K562 (cell line): ENCODE measurements around the gene DNAJC15. TPM values are rescaled to one million over a fixed set of nuclear protein-coding genes. Genes with fewer than 3 reads are reported as not detected.

ENCODE experiments used
- ATAC-seq: fragments of 200-7000 bp; cut with Tn5 transposase; 3 replicates; pipeline ENCODE4 v1.9.1; 2020; ENCODE audit warnings: moderate library complexity
- BruUV-seq: library from RNA; stranded (reverse); fragments of 400-500 nt; replicated peaks from 2 replicates; lab custom pipeline; 2021; lab: Mats Ljungman, UMichigan
- CTCF ChIA-PET: fragments of 300-600 bp; formaldehyde crosslinking; extraction: SDS; loops from one replicate; lab custom pipeline; 2021; ENCODE audit warnings: low intra/inter-chr PET ratio; lab: Yijun Ruan, JAX
- POLR2A ChIA-PET: fragments of 300-600, 350-650 bp; sonication (Branson Sonifier 250); formaldehyde crosslinking; extraction: SDS; loops from one replicate; lab custom pipeline; 2021; ENCODE audit warnings: antibody characterized with exemption, inconsistent platforms; lab: Yijun Ruan, JAX
- DNase-seq, 4 experiments: peaks; one replicate each; pipeline versions ENCODE4 v3.0.0 to v3.0.0-alpha.2; 2011 to 2018; ENCODE audit warnings: low spot score in 3 of 4, mixed read lengths in 3 of 4; ENCODE audit errors: extremely low read depth in 1 of 4
- FAIRE-seq: peaks from 2 replicates; lab custom pipeline; 2011; peaks lifted over from hg19 to GRCh38; lab: Jason Lieb, UNC
- H2AFZ ChIP-seq: 2 replicates; pipeline ENCODE4 v1.6.0; 2011; ENCODE audit warnings: low read depth, low read length, control low read depth, inconsistent platforms
- H3K27ac ChIP-seq: fragments of 200-600 bp; 3 replicates; pipeline ENCODE4 v1.8.0; 2011; ENCODE audit warnings: low read depth, mild to moderate bottlenecking, control low read depth, inconsistent platforms, low read length, moderate library complexity, mixed read lengths; ENCODE audit errors: extremely low read depth
- H3K27me3 ChIP-seq, 2 experiments: fragments of 300-600 bp in 1 of 2; 2 replicates in 1 of 2; 3 replicates in 1 of 2; pipeline versions ENCODE4 v1.6.0 to v1.8.0; 2011; ENCODE audit warnings: inconsistent platforms in 2 of 2, low read length in 2 of 2, mild to moderate bottlenecking in 1 of 2, mixed read lengths in 1 of 2, moderate library complexity in 1 of 2; ENCODE audit not compliant: control insufficient read depth in 2 of 2, insufficient read depth in 2 of 2
- H3K36me3 ChIP-seq: fragments of 300-600 bp; 3 replicates; pipeline ENCODE4 v1.8.0; 2011; ENCODE audit warnings: mild to moderate bottlenecking, low read length, inconsistent platforms; ENCODE audit not compliant: control insufficient read depth, insufficient read depth
- H3K4me1 ChIP-seq, 2 experiments: fragments of 200-600 bp in 1 of 2; replicated peaks in 1 of 2; 2 replicates in 1 of 2; 3 replicates in 1 of 2; pipeline versions ENCODE4 v1.5.1 to v1.8.0; 2011; ENCODE audit warnings: inconsistent platforms in 2 of 2, low read length in 2 of 2, mild to moderate bottlenecking in 1 of 2, mixed read lengths in 1 of 2, moderate library complexity in 1 of 2; ENCODE audit not compliant: control insufficient read depth in 2 of 2, insufficient read depth in 2 of 2
- H3K4me2 ChIP-seq: 2 replicates; pipeline ENCODE4 v1.6.1; 2011; ENCODE audit warnings: low read length, control low read depth, inconsistent platforms, mixed read lengths; ENCODE audit not compliant: insufficient read depth
- H3K4me3 ChIP-seq: fragments of 200-600 bp; sonication (generic), shearing (Covaris generic); 2 replicates; pipeline ENCODE4 v1.5.1; 2016; ENCODE audit warnings: control low read depth, inconsistent platforms
- H3K79me2 ChIP-seq: fragments of 200-600 bp; 3 replicates; pipeline ENCODE4 v1.8.0; 2011; ENCODE audit warnings: low read length, inconsistent platforms; ENCODE audit not compliant: control insufficient read depth, insufficient read depth
- H3K9ac ChIP-seq, 2 experiments: 2 replicates each; pipeline versions ENCODE4 v1.6.0 to v1.6.1; 2011; ENCODE audit warnings: low read depth in 2 of 2, low read length in 2 of 2, control low read depth in 1 of 2, inconsistent platforms in 1 of 2, mild to moderate bottlenecking in 1 of 2, mixed read lengths in 1 of 2; ENCODE audit not compliant: insufficient read depth in 1 of 2
- H3K9me1 ChIP-seq: one replicate; pipeline ENCODE4 v1.6.0; 2011; ENCODE audit warnings: inconsistent platforms, mild to moderate bottlenecking, low read length, moderate library complexity; ENCODE audit not compliant: control insufficient read depth, insufficient read depth
- H3K9me3 ChIP-seq: replicated peaks from 2 replicates; pipeline ENCODE4 v1.5.1; 2011; ENCODE audit warnings: low read depth, low read length, inconsistent platforms; ENCODE audit not compliant: control insufficient read depth, insufficient read depth
- H4K20me1 ChIP-seq: replicated peaks from 2 replicates; pipeline ENCODE4 v1.6.1; 2011; ENCODE audit warnings: low read length, inconsistent platforms, mixed read lengths; ENCODE audit not compliant: control insufficient read depth, insufficient read depth
- HNRNPK ChIP-seq: fragments of 200-400 bp; formaldehyde crosslinking; IDR thresholded peaks from one replicate; pipeline ENCODE4 v1.6.1; 2018; ENCODE audit warnings: mild to moderate bottlenecking, low read depth, low read length; ENCODE audit not compliant: poor library complexity, severe bottlenecking
- JUN ChIP-seq, 2 experiments: sonication (generic) in 1 of 2; formaldehyde crosslinking in 1 of 2; IDR thresholded peaks; 2 replicates each; pipeline versions ENCODE4 v1.6.1 to v1.8.0; 2012 to 2022; ENCODE audit warnings: borderline replicate concordance in 2 of 2, mild to moderate bottlenecking in 2 of 2, improper control_type of control experiment in 1 of 2, low read depth in 1 of 2, low read length in 1 of 2, missing genetic modification reagents in 1 of 2
- ZFP36 ChIP-seq: fragments of 150-350 bp; IDR thresholded peaks from 2 replicates; pipeline ENCODE4 v1.6.1; 2018; ENCODE audit warnings: low read length, low read depth; ENCODE audit not compliant: partially characterized antibody
- WGBS: fragments of 100-300 bp; shearing (Covaris generic); methylation state at CpG from one replicate; pipeline ENCODE4 v1.1.6; 2016; ENCODE audit warnings: low coverage, mixed read lengths; ENCODE audit not compliant: insufficient coverage; ENCODE audit errors: missing lambda C conversion rate; 5-methylcytosine and 5-hydroxymethylcytosine counted together
- in situ Hi-C: fragments of 300-500 bp; cut with MboI; formaldehyde crosslinking; loops from 4 replicates; pipeline ENCODE4 v1.15.0; 2018; ENCODE audit warnings: inconsistent platforms, mixed read lengths
- intact Hi-C: fragments of 100-400 bp; cut with micrococcal nuclease; formaldehyde crosslinking; loops from 2 replicates; pipeline ENCODE4 v1.14.2; 2022
- polyA plus RNA-seq, 8 experiments: library from polyadenylated mRNA; depleted of rRNA in 4 of 8; stranded (reverse) in 5 of 8; unstranded in 3 of 8; fragments of >200 nt; fragmentation: Nextera tagmentation in 2 of 8; fragmentation: Illumina TruSeq in 1 of 8; extraction: Ambion mirVana in 2 of 8; extraction: Trizol in 1 of 8; gene quantifications; 2 replicates each; pipeline versions ENCODE4 v1.2.1 to v1.2.3, GENCODE V29; 2011 to 2014; ENCODE audit warnings: inconsistent platforms in 1 of 8, missing spikeins in 1 of 8
- total RNA-seq, 7 experiments: library from RNA; depleted of rRNA in 6 of 7; stranded (reverse); fragments of >200 nt in 6 of 7; fragmentation: Illumina TruSeq in 2 of 7; extraction: Trizol in 2 of 7; gene quantifications; 2 replicates each; pipeline versions ENCODE4 v1.2.1 to v1.2.3, GENCODE V29; 2011 to 2021; ENCODE audit warnings: low replicate concordance in 1 of 7
- TF ChIP-seq, protein P1 (sequence below): fragments of 250-450 bp; sonication (Bioruptor Pico); IDR thresholded peaks from 2 replicates; pipeline ENCODE4 v1.5.0; 2021; ENCODE audit warnings: mild to moderate bottlenecking, borderline replicate concordance

DNAJC15 gene
- total and polyA plus RNA-seq, 9 of the 15 experiments (the other 6 are each of a cell fraction or from before 2014, with no cell fraction given): 0.47 to 3.8 (median 1.0) TPM

DNA sequence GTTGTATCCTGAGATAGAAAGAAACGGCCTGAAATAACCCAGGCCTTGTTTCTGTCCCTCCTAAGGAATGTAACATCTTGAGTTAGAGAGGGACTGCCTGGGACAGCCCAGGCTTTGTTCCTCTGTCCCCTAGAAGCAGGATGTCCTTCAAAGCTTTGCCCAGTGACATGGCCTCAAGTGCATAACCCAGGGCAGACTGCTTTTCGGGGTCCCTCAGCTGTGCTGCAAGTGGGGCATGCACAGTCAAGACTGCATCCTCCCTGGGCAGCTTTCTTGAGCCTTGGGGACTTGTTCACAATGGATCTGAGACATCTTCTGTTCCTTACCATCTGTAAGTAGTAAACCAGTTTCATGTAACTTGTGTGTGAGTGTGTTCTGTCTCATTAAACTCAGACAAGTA, 23.9 kb upstream of the DNAJC15 start:
- Histone ChIP-seq H3K9ac (no peak overlapping the region), H3K4me3 (no peak overlapping the region), H4K20me1 (no peaks in the 10 kb centered on the region), H2AFZ (no peak overlapping the region), H3K79me2 (no peaks in the 10 kb centered on the region), H3K9me1 (no peaks in the 10 kb centered on the region), H3K9me3 (no peaks in the 10 kb centered on the region), H3K27ac (no peak overlapping the region), H3K27me3 (no peaks in the 10 kb centered on the region; a peak in 1 of 5 replicates), H3K36me3 (no peaks in the 10 kb centered on the region), H3K4me2 (no peak overlapping the region), H3K4me1 (no peaks in the 10 kb centered on the region)
- TF ChIP-seq JUN (IDR thresholded peaks at IDR 0.05; ENCODE audit: borderline replicate concordance, low read depth, low read length) (no peak), JUN (CRISPR knock-in tag; IDR thresholded peaks at IDR 0.05; ENCODE audit: borderline replicate concordance) (no peak), ZFP36 (no peak), HNRNPK (no peak)
- TF ChIP-seq, protein P1, sequence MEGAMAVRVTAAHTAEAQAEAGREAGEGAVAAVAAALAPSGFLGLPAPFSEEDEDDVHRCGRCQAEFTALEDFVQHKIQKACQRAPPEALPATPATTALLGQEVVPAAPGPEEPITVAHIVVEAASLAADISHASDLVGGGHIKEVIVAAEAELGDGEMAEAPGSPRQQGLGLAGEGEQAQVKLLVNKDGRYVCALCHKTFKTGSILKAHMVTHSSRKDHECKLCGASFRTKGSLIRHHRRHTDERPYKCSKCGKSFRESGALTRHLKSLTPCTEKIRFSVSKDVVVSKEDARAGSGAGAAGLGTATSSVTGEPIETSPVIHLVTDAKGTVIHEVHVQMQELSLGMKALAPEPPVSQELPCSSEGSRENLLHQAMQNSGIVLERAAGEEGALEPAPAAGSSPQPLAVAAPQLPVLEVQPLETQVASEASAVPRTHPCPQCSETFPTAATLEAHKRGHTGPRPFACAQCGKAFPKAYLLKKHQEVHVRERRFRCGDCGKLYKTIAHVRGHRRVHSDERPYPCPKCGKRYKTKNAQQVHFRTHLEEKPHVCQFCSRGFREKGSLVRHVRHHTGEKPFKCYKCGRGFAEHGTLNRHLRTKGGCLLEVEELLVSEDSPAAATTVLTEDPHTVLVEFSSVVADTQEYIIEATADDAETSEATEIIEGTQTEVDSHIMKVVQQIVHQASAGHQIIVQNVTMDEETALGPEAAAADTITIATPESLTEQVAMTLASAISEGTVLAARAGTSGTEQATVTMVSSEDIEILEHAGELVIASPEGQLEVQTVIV (CRISPR knock-in tag): no peak
- DNase-seq (no peak), FAIRE-seq (no peak), ATAC-seq (no peak)
- intact Hi-C loops (no loop called here), in situ Hi-C loops (no loop called here)
- ChIA-PET POLR2A (no interaction called here), CTCF (no interaction called here)
- no TSS peak for BruUV-seq
- 8% methylated on average over 2 of the region's 2 CpGs for WGBS
